ENCODE data around the gene MAGI2.
"Not testable (repeated sequence)": the region's sequence is repeated elsewhere in the genome, so short reads cannot be mapped to it uniquely, and the experiment has no call there.

The MAGI2 gene

DNA sequence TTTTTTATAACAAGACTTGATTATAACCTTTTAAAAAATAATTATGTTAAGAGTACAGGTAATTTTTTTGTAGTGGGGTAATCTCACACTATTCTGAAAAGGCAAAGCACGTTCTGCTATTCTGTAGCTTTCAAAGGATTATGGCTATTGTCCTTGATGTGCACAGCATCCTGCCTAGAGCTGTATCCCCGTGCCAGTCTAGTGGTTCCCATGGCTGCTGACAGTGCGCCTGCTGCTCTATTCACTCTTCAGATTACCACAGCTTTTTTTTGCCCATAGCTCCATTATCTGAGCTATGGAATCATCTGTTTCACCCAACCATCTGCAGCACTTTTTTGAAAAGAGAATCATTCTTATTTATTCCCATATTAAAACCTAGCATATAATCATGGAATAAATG is 931.5 kb downstream of the MAGI2 start:
- DNase-seq, result no peak

DNA sequence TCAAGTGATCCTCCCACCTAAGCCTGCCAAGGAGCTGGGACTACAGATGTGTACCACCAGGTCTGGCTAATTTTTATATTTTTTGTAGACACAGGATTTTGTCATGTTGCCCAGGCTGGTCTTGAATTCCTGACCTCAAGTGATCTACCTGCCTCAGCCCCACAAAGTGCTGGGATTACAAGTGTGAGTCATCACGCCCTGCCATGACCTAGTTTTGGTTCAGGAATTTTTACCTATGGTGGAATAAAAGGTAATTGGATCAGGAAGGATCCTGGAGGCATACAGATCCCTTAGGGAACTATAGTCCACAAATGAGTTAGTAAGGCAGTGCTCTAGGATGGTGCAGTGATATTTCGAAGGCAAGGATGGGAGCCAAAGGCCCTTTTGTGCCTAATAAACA is 937.0 kb downstream of the MAGI2 start:
- DNase-seq, result no peak

DNA sequence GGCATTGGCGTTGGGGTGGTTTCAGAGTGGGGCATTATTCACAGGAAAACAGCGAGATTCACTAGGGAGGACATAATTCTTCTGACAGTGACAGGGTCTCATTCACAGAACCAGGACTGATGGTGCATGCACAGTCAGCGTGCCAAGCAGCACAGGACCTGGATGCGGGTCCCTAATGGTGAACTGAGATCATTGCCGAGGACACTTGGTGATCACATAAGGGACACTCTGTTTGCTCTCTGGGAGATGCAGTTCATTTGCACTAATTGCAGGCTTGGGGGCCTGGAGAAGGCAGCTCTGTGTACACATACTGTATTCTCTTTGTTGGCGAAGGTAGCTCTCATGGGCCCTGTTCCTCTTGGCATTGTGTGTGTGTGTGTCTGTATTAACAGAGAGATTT is 938.8 kb downstream of the MAGI2 start:
- DNase-seq, result no peak

DNA sequence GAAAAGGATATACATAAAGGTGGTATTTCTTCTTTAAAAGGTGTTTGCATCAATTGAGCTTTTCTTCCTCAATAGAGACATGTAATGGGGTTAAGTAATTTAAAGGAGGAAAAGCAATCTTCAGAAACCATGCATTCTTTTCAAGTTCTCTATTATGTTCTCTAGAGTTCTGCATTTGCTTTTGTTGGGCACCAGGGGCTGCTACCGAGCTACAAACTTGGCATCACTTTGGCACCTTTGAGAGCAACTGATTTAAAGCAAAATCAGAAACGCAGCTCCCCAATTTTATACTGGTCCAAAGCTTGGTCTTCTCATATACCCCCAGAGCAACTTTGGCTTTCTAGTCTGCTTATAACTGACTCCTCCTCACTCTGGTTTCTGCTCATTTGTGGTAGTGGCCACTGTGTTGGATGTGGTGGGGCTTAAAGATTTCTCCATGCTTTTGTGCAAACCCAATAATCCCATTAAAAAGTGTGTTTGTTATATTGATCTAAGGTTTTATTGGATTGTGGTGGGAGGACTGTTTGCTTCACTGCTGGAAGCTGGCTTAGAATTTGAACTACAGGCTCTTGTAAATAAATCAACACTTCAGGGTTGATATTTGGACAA is 942.8 kb downstream of the MAGI2 start:
- DNase-seq, result peak; percentile 30 to 73

DNA sequence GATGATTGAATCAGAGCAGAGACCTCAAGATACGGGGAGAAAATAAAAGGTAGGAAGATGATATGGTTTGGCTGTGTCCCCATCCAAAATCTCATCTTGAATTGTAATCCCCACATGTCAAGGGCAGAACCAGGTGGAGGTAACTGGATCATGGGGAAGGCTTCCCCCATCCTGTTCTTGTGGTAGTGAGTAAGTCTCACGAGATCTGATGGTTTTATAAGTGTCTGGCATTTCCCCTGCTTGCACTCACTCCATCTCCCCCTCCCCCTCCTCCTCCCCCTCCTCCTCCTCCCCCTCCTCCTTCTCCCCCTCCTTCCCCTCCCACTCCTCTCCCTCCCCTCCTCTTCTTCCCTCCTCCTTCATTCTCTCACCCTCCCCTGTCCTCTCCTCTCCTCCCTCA is 950.2 kb downstream of the MAGI2 start:
- DNase-seq, result not testable (repeated sequence)

DNA sequence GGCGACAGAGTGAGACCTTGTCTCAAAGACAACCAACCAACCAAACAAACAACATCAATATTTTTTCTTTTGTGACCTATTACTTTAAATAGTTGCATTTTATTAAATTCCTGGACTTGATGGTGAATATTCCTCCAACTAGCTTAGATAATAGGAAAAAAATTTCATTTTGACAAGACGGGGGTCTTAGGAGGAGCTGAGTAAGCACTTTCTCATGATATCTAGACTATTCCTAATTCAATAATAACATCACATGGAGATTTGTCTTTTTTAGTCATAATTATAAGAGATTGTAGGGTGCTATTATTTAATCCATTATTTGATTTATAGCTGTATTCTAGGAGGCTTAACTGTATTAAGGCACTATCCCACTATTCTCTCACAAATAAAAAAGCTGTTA is 952.4 kb downstream of the MAGI2 start:
- no peak for DNase-seq

DNA sequence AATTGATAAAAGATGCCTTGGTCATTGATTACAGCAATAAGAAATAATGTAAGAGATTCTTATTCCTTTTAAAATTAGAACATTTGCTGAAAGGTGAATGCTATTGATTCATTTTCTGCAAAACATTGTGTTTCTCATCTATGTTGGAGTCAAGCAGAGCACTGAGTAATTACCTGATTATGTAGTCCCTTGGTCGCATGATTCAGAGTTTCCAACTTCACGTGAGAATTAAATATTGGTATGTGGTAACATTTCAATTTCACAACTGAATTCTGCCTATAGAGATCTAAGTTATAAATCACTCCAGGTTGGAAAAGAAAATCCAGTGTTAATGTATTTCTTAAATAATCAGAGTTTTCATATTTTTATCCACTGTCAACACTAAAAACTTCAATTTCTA is 953.5 kb downstream of the MAGI2 start:
- no peak for DNase-seq

DNA sequence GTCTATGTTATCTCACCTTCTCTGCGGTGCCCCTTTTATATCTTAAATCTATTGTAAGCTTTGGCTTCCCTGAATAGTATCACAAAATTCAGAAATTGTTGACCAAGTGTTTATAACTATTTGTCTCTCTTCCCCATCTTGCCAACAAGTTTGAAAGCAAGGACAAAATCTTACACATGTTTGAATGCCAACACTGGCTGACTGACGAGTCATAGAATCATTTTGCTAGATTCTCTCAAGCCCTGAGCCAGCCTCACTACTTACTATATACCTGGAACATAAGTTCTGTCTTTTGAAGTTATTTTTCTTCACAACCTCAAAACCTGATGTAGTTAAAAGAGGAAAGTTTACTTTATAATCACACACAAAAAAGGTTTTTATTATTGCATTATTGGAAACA is 954.2 kb downstream of the MAGI2 start:
- no peak for DNase-seq

DNA sequence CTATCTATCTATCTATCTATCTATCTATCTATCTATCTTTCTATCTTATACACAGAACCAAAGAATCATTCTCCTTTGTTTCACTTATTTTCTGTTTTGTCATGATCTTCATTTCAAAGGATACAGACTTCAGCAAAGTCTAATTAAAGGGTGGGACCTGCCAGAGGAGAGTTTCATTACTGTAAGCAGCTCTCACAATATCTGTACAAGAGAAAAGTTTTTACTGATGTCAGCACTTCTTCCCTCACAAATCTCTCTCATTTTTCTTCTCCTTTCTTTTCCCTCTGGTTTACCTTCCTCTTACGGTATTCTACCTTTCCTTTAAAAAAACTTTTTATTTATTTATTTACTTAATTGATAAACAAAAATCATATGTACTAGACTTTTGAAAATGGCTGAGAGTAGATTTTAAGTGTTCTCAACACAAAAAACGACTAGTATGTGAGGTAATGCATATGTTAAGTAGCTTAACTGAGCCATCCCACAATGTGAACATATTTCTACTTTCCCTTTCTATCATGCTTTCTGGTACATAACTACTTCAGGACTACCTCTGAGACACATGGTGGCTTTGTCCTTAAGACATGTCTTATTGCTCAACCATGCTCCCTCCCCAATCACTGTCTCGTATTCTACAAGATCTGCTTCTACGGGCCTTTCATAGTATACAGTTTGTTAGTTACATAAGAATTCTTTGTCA is 955.6 kb downstream of the MAGI2 start:
- no peak for DNase-seq

DNA sequence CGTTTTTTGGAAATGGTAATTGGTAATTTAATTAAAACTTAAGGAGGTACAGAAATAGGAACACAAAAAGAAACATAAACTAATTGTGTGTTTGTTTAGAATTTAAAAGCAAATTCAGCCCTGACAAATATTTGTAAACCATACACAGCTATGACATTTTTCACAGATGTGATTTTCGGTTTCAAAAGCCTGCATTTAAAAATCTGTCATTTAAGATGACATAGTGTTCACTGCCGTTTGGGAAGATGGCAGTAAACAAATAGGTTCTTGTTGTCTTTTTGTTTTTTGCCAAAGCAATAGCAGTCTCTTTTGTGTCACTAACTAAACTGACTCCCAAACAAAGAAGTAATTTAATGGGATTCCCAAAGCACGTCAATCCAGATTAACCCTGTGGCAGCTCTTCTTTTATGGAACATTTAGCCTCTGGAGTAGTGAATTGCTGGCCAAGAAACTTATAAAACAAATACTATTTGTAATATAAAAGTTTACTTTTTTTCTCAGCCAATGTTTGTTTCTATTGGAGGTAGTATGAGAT is 957.3 kb downstream of the MAGI2 start:
- no peak for DNase-seq

DNA sequence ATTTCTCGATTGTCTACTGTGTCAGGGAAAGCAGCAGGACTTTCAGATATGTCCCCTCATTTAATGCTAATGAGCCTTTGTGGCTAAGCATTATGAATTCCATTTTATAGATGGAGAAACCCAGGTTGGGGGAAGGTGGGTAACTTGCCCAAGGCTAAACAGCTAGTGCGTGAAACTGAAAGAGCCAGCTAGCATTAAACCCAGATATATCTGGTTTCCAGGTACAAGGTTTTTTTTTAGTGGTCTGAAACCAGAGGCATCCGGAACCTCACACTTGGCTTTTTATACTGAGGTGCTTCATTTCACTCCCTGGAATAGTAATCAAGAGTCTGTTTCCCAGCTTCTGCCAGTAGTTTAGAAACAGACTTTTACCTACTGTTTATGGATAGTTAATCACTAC is 960.1 kb downstream of the MAGI2 start:
- DNase-seq, result no peak

DNA sequence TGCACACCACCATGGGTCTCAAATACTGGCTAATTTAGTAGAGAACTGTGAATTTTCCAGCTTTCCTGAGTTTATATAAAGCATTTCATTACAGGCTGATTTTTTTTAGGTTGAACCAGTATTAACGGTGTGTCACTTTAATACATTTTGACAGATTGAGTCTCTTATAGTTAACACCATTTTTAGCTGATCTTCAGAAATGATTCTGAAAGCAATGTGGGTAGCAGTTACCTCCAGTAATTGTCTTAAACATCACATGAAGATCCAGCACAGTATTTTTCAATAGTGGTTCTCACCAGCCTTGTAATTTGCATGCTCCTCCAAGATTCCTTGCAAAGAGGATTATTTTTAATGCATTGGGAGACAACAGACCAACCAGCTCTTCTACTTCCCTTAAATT is 961.3 kb downstream of the MAGI2 start:
- DNase-seq, result no peak

DNA sequence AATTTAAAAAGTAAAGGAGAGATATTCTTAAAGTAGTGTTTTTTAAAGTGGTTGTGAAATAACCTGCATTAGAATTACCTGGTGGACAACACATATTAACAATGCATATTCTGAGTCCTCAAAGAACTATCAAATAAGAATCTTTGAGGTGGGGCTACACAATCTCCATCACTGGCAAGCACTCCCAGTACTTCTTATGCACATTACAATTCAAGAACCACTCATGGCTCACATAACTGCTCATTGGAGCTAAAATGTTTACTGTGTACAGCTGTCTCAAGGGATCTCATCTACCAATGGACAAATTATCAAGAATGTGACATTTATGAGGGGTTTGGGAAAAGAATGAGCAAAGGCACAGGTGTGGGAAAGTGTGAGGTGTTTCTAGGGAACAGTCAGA is 962.9 kb downstream of the MAGI2 start:
- DNase-seq, result no peak

DNA sequence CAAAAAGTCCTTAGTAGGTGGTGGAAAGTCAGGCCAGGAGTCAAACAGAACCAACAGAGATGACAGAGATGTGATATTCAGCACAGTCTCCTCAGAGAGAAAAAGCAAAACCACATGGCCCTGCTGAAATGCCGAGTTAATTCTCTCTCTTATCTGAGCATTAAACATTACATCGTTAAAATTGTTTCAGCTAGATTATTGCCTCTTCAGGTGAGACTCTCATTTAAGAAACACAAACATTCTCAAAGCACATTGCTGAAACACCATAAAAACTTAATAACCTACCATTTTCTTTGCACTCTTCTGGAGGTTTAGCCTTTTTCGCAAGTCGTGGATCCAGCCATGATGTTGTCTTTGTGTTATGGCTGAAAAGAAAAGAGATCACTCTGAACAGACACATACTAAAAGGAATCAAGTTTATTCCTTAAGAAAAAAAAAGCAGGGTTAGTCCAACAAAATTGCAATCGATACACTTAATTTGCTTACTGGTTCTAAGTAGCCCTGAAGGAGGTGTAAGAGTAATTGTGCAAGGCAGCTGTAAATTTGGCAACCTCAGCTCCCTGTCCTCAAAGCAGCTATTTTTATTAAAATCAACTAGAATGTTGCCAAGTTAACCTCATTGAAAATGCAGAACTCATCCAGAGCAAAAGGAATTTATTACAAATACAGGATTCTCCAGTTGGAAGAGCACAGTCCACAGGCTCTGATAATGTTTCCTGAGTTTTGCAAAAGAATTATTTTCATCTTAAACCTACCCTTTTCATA is 963.8 kb downstream of the MAGI2 start:
- DNase-seq, result no peak

DNA sequence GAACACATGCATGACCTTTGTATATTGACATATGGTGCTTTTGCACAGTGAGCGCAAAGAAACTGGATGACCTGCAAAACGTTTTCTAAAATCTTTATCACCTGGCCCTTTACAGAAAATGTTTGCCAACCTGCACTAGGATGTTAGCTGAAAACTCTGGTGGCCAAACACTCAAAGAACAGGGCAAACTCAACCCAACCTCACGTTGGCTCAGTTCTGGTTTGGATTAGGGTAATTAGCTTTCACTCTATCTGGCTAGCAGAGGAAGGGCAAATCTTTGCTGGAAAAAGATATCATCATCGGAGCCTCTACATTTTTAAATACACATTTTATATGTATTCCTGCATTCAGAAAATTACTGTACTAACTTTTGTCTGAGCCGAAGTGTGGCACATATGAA is 966.0 kb downstream of the MAGI2 start:
- DNase-seq, result no peak

DNA sequence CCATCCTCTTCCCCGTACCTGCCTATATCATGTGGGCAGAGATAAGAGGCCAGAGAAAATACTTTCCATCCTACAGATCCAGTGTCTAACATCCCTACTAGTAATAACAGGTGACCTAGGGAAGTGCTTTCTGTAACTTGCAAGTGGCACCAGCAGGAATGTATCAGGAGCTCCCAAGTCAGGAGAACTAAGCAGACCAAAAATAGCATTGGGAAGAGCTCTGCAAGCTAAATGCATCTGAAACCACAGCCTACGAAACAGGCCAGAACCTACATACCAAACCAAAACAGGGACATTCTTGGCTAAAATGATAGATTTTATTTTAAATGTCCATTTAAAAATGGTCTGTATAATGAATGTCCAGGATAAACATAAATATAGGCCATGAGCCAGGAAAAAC is 974.1 kb downstream of the MAGI2 start:
- no peak for DNase-seq

DNA sequence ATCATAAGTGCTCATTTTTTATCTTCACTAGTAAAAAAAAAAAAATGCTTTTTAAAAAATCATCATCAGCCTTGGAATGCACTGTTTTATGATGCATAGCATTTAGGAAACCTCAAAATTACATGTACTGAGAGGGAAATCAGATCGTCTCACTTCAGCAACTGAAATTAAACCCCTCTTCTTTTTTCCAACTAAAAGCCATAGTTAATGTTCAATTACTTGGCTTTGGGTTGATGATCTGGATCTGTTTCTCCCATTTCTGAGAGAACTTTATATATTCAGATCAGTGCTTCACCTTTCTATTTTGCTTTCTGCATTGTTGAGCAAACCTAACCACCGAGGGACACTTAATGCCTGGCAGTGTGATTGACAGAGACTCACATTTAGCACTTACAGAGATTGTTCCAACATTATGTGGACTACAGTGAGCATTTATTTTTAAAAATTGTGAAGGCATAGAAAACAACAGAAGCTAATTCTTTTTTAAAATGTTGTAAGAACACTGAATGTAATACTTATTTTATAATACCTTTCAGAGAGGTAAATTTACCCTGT is 976.5 kb downstream of the MAGI2 start:
- DNase-seq, result no peak

DNA sequence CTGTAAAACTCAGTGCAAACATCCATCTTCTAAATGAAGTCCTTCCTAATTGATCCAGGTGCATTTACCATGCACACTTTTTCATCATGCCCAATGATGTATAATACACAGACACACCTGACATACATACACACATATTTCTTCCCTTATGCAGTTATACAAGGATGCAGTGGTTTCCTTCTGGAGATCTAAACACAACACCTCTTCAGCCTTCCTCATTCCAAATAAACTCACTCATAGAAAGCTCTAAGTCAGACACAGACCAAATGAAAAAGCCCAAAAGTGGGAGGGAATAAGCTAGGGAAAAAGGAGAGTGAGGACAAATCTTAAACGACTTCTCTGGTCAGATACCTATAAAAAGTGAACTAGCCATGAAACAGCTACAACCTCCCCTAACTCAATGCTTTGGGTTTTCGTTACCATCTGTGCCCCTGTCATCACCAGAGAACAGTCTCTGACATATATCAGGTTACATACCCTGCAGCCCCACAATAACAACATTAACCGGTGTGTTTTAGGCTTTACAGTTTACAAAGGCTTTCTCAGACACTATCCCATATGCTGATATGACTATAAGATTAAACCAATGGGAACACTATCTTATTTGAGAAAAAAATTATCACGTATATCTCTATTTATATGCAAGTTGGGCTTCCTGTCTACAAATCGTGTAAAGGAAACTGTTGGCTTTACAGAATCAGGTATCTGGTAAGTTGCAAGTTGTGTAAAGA is 979.7 kb downstream of the MAGI2 start:
- peak; percentile 63 to 87 for DNase-seq

DNA sequence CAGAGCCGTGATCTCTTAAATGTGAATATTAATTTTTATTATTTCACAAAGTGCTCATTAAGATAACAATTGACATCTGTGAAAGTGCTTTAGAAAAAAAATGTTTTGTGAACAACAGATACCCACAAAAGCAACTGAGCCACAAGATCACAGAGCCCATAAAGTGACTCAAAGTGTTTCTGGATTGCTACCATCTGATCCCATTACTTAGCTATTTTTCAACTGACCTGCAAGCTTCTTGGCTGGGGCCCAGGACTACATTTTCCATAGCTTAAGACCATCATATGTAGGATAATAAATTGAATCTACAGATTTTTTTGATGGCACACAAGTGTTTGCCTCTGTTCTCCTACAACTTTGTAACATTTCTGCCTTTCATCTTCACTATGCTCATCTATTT is 980.4 kb downstream of the MAGI2 start:
- peak in 1 of 2 experiments; percentile 26 for DNase-seq

DNA sequence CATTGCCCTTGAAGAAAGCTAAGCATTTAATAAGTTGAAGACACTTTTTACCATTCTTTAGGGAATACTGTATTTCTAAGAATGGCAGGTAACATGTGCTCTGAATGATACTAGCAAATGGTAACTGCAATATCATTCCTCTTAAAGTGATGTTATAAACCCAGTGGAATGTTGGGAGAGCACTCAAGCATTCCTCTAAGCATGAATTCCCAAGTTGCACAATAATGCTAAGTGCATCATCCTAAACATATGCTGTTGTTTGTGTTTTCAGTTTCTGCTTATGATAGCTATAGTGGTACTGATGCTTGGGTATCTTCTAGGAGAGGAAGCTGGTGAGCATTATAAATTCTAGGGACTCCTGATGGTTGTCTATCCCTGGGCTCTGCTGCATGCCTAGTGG is 980.9 kb downstream of the MAGI2 start:
- DNase-seq, result no peak

DNA sequence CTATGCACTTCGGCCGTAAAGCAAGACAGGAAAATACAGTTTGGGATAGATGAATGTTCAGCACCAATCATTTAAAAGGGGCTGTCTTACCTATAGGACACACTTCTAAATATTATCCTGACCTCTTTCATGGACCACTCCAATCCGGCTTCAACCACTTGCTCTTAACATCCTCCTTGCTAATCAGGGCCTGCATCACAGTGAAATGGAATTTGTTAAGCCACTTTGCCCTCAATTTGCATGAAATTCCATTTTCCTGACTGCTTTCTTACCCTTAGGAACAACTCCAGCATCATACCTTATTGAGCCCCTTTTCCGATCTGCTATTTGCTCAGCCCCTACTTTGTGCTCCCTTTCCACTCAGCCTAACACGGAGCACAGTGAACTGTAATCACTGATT is 987.6 kb downstream of the MAGI2 start:
- no peak for DNase-seq

DNA sequence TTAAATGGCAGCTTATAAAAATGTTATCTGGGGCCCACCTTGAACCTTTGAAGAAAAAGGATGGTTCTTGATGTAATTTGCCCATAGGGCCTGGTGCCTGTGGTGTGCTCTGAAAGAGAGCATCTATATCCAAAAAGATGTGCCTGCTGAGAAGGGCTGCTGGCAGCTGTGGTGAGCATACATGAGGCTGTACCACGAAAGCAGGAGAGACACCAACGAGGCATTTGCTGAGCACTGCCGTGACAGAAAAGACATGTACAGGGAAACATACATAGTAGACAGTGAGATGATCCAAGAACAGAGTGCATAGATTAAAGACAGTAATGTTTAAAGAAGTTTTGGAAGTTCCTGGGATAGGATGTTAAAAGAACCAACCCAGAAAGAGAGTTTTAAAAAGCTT is 990.4 kb downstream of the MAGI2 start:
- DNase-seq, result no peak

DNA sequence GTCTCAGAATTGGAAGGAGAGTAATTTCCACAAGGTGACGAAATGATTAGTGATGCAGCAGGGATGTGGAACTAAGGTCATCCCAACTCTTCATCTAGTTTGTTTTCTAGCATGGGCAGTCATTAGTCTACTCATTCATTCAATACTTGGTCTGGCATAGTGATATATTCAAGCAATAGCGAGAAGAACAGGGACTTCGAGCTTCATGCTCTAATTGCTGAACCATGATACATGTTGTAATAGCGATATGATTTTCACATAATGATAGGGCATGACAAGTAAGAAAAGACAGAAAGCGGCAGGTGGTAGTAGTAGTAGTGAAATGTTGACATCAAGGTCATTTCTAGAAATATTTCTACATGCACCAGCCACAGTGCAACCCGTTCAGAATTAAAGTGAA is 1002.8 kb downstream of the MAGI2 start:
- no peak for DNase-seq

Measured in NCI-H524 (cell line).